Endothelial cell of umbilical vein (primary cell): ENCODE measurements around the gene ZYX. TPM values are rescaled to one million over a fixed set of nuclear protein-coding genes. Genes with fewer than 3 reads are reported as not detected.

Source experiments
- BruUV-seq: library from RNA; stranded (reverse); fragments of 400-500 nt; replicated peaks from 2 replicates; lab custom pipeline; 2021; lab: Mats Ljungman, UMichigan
- CTCF ChIA-PET: fragments of 300-600, 350-600 bp; sonication (Branson Sonifier 250); formaldehyde crosslinking; loops from one replicate; lab custom pipeline; 2021; ENCODE audit warnings: antibody characterized with exemption, inconsistent platforms; lab: Charles Lee
- POLR2A ChIA-PET: fragments of 300-600, 350-600 bp; sonication (Branson Sonifier 250); formaldehyde crosslinking; loops from one replicate; lab custom pipeline; 2021; ENCODE audit warnings: antibody characterized with exemption, inconsistent platforms; lab: Charles Lee
- DNase-seq: peaks from one replicate; pipeline ENCODE4 v3.0.0-alpha.2; 2011; ENCODE audit warnings: low read depth, low spot score
- FAIRE-seq: peaks from 2 replicates; lab custom pipeline; 2011; peaks lifted over from hg19 to GRCh38; lab: Jason Lieb, UNC
- H2AFZ ChIP-seq: 2 replicates; pipeline ENCODE4 v1.6.0; 2012; ENCODE audit warnings: low read depth, low read length, control low read depth, inconsistent platforms
- H3K27ac ChIP-seq: 2 replicates; pipeline ENCODE4 v1.5.1; 2011; ENCODE audit warnings: low read depth, mild to moderate bottlenecking, control low read depth, low read length, moderate library complexity; ENCODE audit not compliant: insufficient read depth
- H3K27me3 ChIP-seq, 2 experiments: 2 replicates each; pipeline versions ENCODE4 v1.6.0 to v1.6.1; 2011; ENCODE audit warnings: low read length in 2 of 2, mixed read lengths in 1 of 2; ENCODE audit not compliant: control insufficient read depth in 2 of 2, insufficient read depth in 2 of 2
- H3K36me3 ChIP-seq, 2 experiments: 2 replicates in 1 of 2; 3 replicates in 1 of 2; pipeline ENCODE4 v1.5.1; 2011; ENCODE audit warnings: low read length in 2 of 2, mild to moderate bottlenecking in 1 of 2, moderate library complexity in 1 of 2; ENCODE audit not compliant: control insufficient read depth in 2 of 2, insufficient read depth in 2 of 2; ENCODE audit errors: extremely low read depth in 1 of 2
- H3K4me1 ChIP-seq: 3 replicates; pipeline ENCODE4 v1.5.1; 2011; ENCODE audit warnings: mild to moderate bottlenecking, low read length; ENCODE audit not compliant: control insufficient read depth, insufficient read depth; ENCODE audit errors: extremely low read depth
- H3K4me2 ChIP-seq: 2 replicates; pipeline ENCODE4 v1.6.1; 2011; ENCODE audit warnings: low read length, control low read depth, mixed read lengths; ENCODE audit not compliant: insufficient read depth
- H3K4me3 ChIP-seq, 3 experiments: fragments of 200-600 bp in 1 of 3; sonication (generic), shearing (Covaris generic) in 1 of 3; replicated peaks in 1 of 3; 2 replicates each; pipeline ENCODE4 v1.5.1; 2011 to 2016; ENCODE audit warnings: control low read depth in 3 of 3, low read length in 3 of 3, mild to moderate bottlenecking in 2 of 3, inconsistent platforms in 1 of 3, low read depth in 1 of 3, moderate library complexity in 1 of 3; ENCODE audit not compliant: insufficient read depth in 1 of 3
- H3K79me2 ChIP-seq: 2 replicates; pipeline ENCODE4 v1.6.0; 2012; ENCODE audit warnings: low read length, inconsistent platforms; ENCODE audit not compliant: control insufficient read depth, insufficient read depth
- H3K9ac ChIP-seq: replicated peaks from 2 replicates; pipeline ENCODE3; 2011; ENCODE audit warnings: low read length, control low read depth; ENCODE audit not compliant: insufficient read depth; ENCODE audit errors: extremely low read depth
- H3K9me1 ChIP-seq: replicated peaks from 3 replicates; pipeline ENCODE4 v1.6.0; 2011; ENCODE audit warnings: mild to moderate bottlenecking, low read length; ENCODE audit not compliant: control insufficient read depth, insufficient read depth; ENCODE audit errors: extremely low read depth
- H3K9me3 ChIP-seq: replicated peaks from 2 replicates; pipeline ENCODE4 v1.5.1; 2012; ENCODE audit warnings: low read length, inconsistent platforms; ENCODE audit not compliant: control insufficient read depth, insufficient read depth
- H4K20me1 ChIP-seq: replicated peaks from 2 replicates; pipeline ENCODE3; 2011; ENCODE audit warnings: mild to moderate bottlenecking, low read length; ENCODE audit not compliant: control insufficient read depth, insufficient read depth; ENCODE audit errors: extremely low read depth
- GATA2 ChIP-seq: IDR thresholded peaks from 2 replicates; pipeline ENCODE4 v1.7.0; 2011; ENCODE audit warnings: low read depth, mild to moderate bottlenecking, moderate library complexity, mixed read lengths, low read length; ENCODE audit not compliant: insufficient read length, insufficient read depth
- JUN ChIP-seq: IDR thresholded peaks from 2 replicates; pipeline ENCODE4 v1.6.1; 2011; ENCODE audit warnings: borderline replicate concordance, low read depth; ENCODE audit not compliant: insufficient read length, insufficient read depth
- MAX ChIP-seq: IDR thresholded peaks from 2 replicates; pipeline ENCODE4 v1.6.1; 2011; ENCODE audit not compliant: insufficient read depth, insufficient read length
- POLR2A ChIP-seq: IDR thresholded peaks from 2 replicates; pipeline ENCODE4 v1.6.1; 2012; ENCODE audit warnings: low read depth, mild to moderate bottlenecking, control low read depth, low read length
- POLR2AphosphoS5 ChIP-seq: IDR thresholded peaks from 2 replicates; pipeline ENCODE4 v1.6.1; 2012; ENCODE audit warnings: low read depth, mild to moderate bottlenecking, control low read depth, low read length, moderate library complexity; ENCODE audit not compliant: insufficient read depth
- dilution Hi-C: fragments of 300-500 bp; cut with MboI; formaldehyde crosslinking; loops from one replicate; pipeline ENCODE4 v1.15.0; 2019; ENCODE audit warnings: low sequenced_read_pairs; ENCODE audit not compliant: extremely low pct_ligation_motif_present
- intact Hi-C: fragments of 100-400 bp; cut with micrococcal nuclease; formaldehyde crosslinking; loops from one replicate; pipeline ENCODE4 v1.10.0; 2022
- polyA plus RNA-seq, 4 experiments: library from polyadenylated mRNA; depleted of rRNA in 3 of 4; stranded (reverse) in 3 of 4; unstranded in 1 of 4; fragments of >200 nt; gene quantifications; 2 replicates each; pipeline versions ENCODE4 v1.2.1 to v1.2.3, GENCODE V29; 2011 to 2012; ENCODE audit warnings: missing spikeins in 1 of 4
- total RNA-seq: library from RNA; stranded (reverse); gene quantifications from 2 replicates; pipeline ENCODE4 v1.2.3, GENCODE V29; 2021

ZYX gene
- total and polyA plus RNA-seq, 2 donors (not counting 3 experiments of a cell fraction or from before 2014, with no cell fraction given): 196 to 545 TPM

DNA sequence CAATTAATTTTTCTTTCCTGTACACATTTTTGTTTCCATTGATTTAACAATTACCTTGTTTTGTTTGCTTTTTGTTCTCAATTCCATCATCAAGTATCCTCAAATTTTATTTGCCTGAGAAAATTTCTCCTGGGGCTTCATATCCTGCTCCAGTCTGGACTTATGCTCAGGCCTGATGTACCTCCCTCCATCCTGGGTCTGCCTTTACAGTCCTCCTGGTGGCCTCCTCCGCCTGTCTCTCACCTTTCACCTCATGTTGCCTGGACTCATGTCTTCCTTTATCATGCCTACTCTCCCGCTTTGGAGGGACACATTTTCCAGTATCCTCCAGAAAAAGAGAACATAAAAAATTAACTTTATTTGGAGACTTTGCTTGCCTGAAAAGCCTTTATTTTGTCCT lies 50.0 kb downstream of the ZYX start:
- Histone ChIP-seq H3K9ac (no peak overlapping the region), H3K4me1 (peaks cover 32% of the 10 kb centered on the region), H3K36me3 (no peaks in the 10 kb centered on the region), H3K4me2 (no peak overlapping the region), H3K9me1 (no peaks in the 10 kb centered on the region), H3K79me2 (no peaks in the 10 kb centered on the region), H4K20me1 (no peaks in the 10 kb centered on the region), H3K27me3 (no peaks in the 10 kb centered on the region), H3K9me3 (no peaks in the 10 kb centered on the region), H3K4me3 (no peak overlapping the region), H3K27ac (no peak overlapping the region), H2AFZ (no peak overlapping the region)
- no peak for FAIRE-seq
- ChIA-PET POLR2A (no interaction called here), CTCF (interaction anchor here (1.2 to 1.3 kb wide), 2 partner anchors 14 to 59 kb away, joined by 3 read pairs; no protein-coding TSS in a partner anchor)
- no TSS peak for BruUV-seq
- intact Hi-C loops (no loop called here), dilution Hi-C loops (no loop called here)
- TF ChIP-seq JUN: no peak
- TF ChIP-seq POLR2AphosphoS5: no peak
- TF ChIP-seq MAX: no peak
- no peak for TF ChIP-seq GATA2
- no peak for DNase-seq

DNA sequence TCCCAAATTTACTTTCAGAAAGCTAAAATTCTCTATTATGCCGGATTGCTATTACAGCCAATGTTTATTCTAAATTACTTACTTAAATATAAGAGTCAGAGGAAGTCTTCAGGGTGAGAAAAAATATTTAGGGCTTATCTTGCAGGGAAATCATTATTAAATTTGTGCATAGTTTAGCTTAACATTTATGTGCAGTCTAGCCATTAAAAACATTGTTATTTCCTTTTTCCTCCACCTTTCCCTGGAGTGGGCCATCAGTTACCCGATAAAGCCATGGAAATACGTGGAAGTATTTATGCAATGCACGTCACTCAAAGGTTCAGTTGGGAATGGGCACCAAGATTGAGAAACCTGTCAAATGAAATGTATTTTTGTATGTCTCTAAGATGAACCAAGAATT lies 52.6 kb downstream of the ZYX start:
- Histone ChIP-seq H3K79me2 (no peaks in the 10 kb centered on the region), H3K9ac (no peak overlapping the region), H3K36me3 (no peaks in the 10 kb centered on the region), H3K4me1 (peaks cover 36% of the 10 kb centered on the region), H3K9me1 (no peaks in the 10 kb centered on the region), H3K4me3 (no peak overlapping the region), H2AFZ (no peak overlapping the region), H3K27ac (no peak overlapping the region), H3K4me2 (peak overlapping the region; percentile 65), H4K20me1 (no peaks in the 10 kb centered on the region), H3K9me3 (no peaks in the 10 kb centered on the region), H3K27me3 (no peaks in the 10 kb centered on the region)
- FAIRE-seq (peak; percentile 42), DNase-seq (peak; percentile 82)
- dilution Hi-C loops (no loop called here), intact Hi-C loops (loop anchor here (2.0 kb wide), 2 partner anchors 39 to 65 kb away; no protein-coding TSS in a partner anchor)
- POLR2A ChIA-PET: no interaction called here
- CTCF ChIA-PET: interaction anchor here (1.6 to 2.0 kb wide), 5 partner anchors 16 to 193 kb away, joined by 4 to 6 read pairs (median 5); no protein-coding TSS in a partner anchor
- no TSS peak for BruUV-seq
- TF ChIP-seq POLR2A: no peak
- peak; percentile 57 for TF ChIP-seq GATA2
